Gastroesophageal sphincter (tissue), 4 donors: ENCODE data around the gene ASB2. TPM values are rescaled to one million over a fixed set of nuclear protein-coding genes. Genes with fewer than 3 reads are reported as not detected.

Source experiments
- ATAC-seq: fragments of 150-250 bp; one replicate; pipeline ENCODE4 v1.9.1; 2016; ENCODE audit warnings: mild to moderate bottlenecking, moderate library complexity
- H3K27ac ChIP-seq, 4 donors: fragments of 200-600 bp; sonication (generic) in 3 of 4; 1 replicate in 3 of 4; 2 replicates in 1 of 4; pipeline ENCODE4 v1.5.1; 2016 to 2019
- H3K27me3 ChIP-seq: fragments of 200-600 bp; sonication (generic); one replicate; pipeline ENCODE4 v1.5.1; 2019
- H3K36me3 ChIP-seq, 2 donors: fragments of 200-600 bp; sonication (generic); one replicate each; pipeline ENCODE4 v1.5.1; 2019; ENCODE audit warnings: control low read depth in 1 of 2
- H3K4me1 ChIP-seq, 3 donors: fragments of 200-600 bp; sonication (generic); 1 replicate in 2 of 3; 2 replicates in 1 of 3; pipeline ENCODE4 v1.5.1; 2016 to 2019; ENCODE audit warnings: control low read depth in 2 of 3
- H3K4me3 ChIP-seq, 2 donors: fragments of 200-600 bp; sonication (generic); one replicate each; pipeline ENCODE4 v1.5.1; 2019; ENCODE audit warnings: mild to moderate bottlenecking in 1 of 2, moderate library complexity in 1 of 2
- H3K9me3 ChIP-seq, 3 donors: fragments of 200-600 bp; sonication (generic); one replicate each; pipeline ENCODE4 v1.5.1; 2017 to 2019; ENCODE audit warnings: control low read depth in 2 of 3
- EP300 ChIP-seq: sonication (generic); formaldehyde crosslinking; IDR thresholded peaks from one replicate; pipeline ENCODE4 v1.6.1; 2017; ENCODE audit warnings: antibody characterized with exemption, mild to moderate bottlenecking
- POLR2A ChIP-seq, 2 donors: fragments of 450-650 bp; IDR thresholded peaks; one replicate each; pipeline ENCODE4 v1.6.1; 2017; ENCODE audit warnings: antibody characterized with exemption in 2 of 2, mild to moderate bottlenecking in 2 of 2, moderate library complexity in 1 of 2
- POLR2AphosphoS5 ChIP-seq: sonication (generic); formaldehyde crosslinking; IDR thresholded peaks from one replicate; pipeline ENCODE4 v1.6.1; 2017; ENCODE audit warnings: antibody characterized with exemption
- WGBS, 2 donors: methylation state at CpG; one replicate each; pipeline ENCODE4 v1.1.5; 2018; ENCODE audit warnings: low coverage in 1 of 2; 5-methylcytosine and 5-hydroxymethylcytosine counted together
- total RNA-seq, 4 donors: library from RNA; depleted of rRNA; stranded (reverse); fragments of >200 nt; gene quantifications; one replicate each; pipeline ENCODE4 v1.1.0, GENCODE V29; 2016
- TF ChIP-seq, protein P1 (sequence below), 4 experiments: fragments of 200-600 bp in 2 of 4; fragments of 450-650 bp in 2 of 4; sonication (generic) in 1 of 4; IDR thresholded peaks; one replicate each; pipeline ENCODE4 v1.5.1; 2017 to 2019; ENCODE audit warnings: antibody characterized with exemption in 4 of 4, mild to moderate bottlenecking in 2 of 4, moderate library complexity in 2 of 4

ASB2 gene
- total RNA-seq, 4 donors from 2014 or later, result 118 to 208 (median 120) TPM

DNA sequence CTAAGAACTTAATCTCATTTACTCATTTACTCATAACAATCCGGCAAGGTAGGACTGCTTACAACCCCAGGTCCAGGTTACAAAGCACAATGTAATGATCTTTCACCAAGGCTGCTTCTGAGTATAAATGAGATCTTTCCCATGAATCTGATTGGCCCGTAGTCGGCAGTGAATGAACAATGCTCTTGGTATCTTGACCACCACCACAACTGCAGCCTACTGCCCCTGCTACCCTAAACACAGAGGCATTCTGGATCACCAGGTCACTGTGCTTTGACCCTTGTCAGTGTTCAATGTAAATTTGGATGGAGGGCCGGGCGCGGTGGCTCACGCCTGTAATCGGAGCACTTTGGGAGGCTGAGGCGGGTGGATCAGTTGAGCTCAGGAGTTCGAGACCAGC lies 33.3 kb downstream of the ASB2 start:
- peaks cover 0 to 69% (median 9%) of the 10 kb centered on the region in 3 donors for H3K4me1 ChIP-seq
- H3K27me3 ChIP-seq, result peaks cover 9% of the 10 kb centered on the region
- no peak for TF ChIP-seq POLR2A (IDR thresholded peaks at IDR 0.05)
- TF ChIP-seq POLR2AphosphoS5, result no peak
- TF ChIP-seq EP300, result no peak
- TF ChIP-seq, protein P1, sequence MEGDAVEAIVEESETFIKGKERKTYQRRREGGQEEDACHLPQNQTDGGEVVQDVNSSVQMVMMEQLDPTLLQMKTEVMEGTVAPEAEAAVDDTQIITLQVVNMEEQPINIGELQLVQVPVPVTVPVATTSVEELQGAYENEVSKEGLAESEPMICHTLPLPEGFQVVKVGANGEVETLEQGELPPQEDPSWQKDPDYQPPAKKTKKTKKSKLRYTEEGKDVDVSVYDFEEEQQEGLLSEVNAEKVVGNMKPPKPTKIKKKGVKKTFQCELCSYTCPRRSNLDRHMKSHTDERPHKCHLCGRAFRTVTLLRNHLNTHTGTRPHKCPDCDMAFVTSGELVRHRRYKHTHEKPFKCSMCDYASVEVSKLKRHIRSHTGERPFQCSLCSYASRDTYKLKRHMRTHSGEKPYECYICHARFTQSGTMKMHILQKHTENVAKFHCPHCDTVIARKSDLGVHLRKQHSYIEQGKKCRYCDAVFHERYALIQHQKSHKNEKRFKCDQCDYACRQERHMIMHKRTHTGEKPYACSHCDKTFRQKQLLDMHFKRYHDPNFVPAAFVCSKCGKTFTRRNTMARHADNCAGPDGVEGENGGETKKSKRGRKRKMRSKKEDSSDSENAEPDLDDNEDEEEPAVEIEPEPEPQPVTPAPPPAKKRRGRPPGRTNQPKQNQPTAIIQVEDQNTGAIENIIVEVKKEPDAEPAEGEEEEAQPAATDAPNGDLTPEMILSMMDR (IDR thresholded peaks at IDR 0.05), result no peak
- no peak overlapping the region for H3K4me3 ChIP-seq
- H3K36me3 ChIP-seq, result peaks cover 0 to 70% of the 10 kb centered on the region in 2 donors
- H3K27ac ChIP-seq, result peak overlapping the region in 3 of 4 donors; percentile 75 to 92 (median 84)
- WGBS, 2 donors, result 58 to 81% methylated on average over 5 to 7 of the region's 10 CpGs
- H3K9me3 ChIP-seq, result no peaks in the 10 kb centered on the region
- ATAC-seq, result no peak

DNA sequence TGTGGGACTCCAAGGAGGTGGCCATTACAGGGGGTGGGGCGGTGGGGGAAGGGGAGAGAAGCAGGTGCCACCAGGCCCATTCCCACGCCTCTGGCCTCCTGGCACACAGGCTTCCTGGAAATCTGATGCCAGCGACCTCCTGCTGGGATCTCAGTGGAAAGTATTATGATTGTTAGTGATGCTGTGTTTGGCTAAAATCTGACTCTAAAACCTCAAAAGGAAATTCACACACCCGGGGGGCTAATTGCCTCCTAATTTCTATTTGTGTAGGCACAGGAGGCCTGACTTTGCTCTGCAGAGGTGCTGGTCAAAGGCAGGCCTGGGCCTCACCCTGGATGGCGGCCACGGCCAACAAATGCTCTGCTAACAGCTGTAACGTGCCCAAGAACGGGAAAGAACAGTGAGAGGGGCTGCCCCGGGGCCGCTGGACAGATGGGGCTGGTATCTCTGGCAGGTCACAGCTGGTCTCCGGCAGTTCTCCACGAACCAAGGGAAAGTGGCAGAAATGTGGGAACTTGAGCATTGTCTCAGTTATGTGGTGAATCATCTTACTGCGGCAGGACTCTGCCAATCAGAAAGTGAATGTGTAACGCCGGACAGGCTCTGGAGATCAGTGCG lies 35.0 kb downstream of the ASB2 start:
- TF ChIP-seq POLR2AphosphoS5 (peak; percentile 63), POLR2A (IDR thresholded peaks at IDR 0.05) (no peak)
- TF ChIP-seq, protein P1 (IDR thresholded peaks at IDR 0.05), result no peak
- Histone ChIP-seq H3K27me3 (peaks cover 9% of the 10 kb centered on the region), H3K27ac (peak overlapping the region; percentile 70 to 92 (median 80)), H3K9me3 (no peaks in the 10 kb centered on the region), H3K4me1 (peaks cover 0 to 75% (median 9%) of the 10 kb centered on the region in 3 donors), H3K4me3 (no peak overlapping the region), H3K36me3 (peaks cover 0 to 69% of the 10 kb centered on the region in 2 donors)
- whole genome bisulfite sequencing, 2 donors, result 26 to 49% methylated on average over 6 to 10 of the region's 16 CpGs
- ATAC-seq, result peak; percentile 40

DNA sequence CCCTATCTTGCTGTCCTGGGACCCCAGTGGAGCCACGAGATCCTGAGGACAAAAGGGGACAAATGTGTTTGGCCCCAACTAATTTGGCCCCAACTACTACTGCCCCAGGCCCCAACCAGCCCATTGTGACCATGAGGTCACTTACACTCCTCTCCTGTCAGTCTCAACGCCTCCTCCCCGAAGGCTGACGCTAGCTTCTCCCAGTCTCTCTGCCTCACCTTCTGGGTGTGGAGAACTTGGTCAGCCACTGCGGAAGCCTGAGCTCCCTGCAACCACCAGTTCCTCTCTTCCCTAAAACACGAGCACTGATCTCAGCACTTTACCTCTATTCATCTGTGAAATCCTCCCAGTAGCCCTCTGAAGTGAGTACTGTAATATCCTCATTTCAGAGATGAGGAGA lies 35.9 kb downstream of the ASB2 start:
- H3K36me3 ChIP-seq, result peaks cover 0 to 69% of the 10 kb centered on the region in 2 donors
- 60 to 100% methylated on average over 1 to 3 of the region's 6 CpGs for WGBS, 2 donors
- H3K9me3 ChIP-seq, result no peaks in the 10 kb centered on the region
- TF ChIP-seq POLR2AphosphoS5 (no peak), EP300 (no peak), POLR2A (IDR thresholded peaks at IDR 0.05) (no peak)
- TF ChIP-seq, protein P1 (IDR thresholded peaks at IDR 0.05), result no peak
- H3K4me1 ChIP-seq, result peaks cover 0 to 72% (median 9%) of the 10 kb centered on the region in 3 donors
- H3K27ac ChIP-seq, result peak overlapping the region; percentile 4 to 92 (median 80)
- no peak overlapping the region for H3K4me3 ChIP-seq
- peaks cover 9% of the 10 kb centered on the region for H3K27me3 ChIP-seq
- no peak for ATAC-seq

DNA sequence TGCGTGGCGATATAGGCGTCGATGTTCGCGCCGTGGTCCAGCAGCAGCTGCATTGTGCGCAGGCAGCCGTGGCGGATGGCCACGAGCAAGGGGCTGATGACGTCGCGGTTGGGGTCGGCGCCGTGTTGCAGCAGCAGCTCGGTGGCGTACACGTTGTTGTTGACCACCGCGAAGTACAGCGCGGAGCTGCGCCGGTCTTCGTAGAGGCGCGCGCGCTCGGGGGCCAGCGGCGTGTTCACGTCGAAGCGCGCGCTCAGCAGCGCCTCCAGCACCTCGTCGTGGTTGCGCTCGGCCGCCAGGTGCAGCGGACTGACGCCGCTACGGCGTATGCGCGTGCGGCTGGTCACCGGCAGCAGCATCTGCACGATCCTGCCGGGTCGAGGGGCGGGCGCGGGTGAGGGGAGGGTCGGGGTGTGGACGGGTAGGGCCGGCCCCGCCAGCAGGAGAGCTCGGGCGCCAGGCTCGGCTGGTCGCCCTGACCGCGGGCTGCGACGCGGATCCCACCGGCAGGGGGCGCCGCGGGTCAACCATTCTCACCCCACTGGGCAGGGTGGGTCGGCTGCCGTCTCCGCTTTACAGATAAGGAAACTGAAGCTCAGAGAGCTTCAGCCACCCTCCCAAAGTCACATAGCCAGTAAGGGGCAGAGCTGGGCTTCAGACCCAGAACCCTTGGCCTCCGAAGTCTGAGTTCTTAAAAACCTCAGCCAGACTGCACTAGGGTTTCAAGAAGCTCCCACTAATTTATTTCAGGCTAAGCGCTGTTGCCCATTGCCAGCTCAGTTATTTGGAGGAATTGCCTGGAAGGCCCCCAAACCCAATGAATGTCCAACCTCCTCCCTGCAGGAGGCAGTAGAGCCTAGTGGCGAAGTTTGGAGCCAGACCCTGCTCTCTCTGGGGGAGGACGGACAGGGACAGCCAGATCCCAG lies 36.8 kb downstream of the ASB2 start:
- Histone ChIP-seq H3K4me3 (peak overlapping the region in 1 of 2 donors; percentile 40), H3K9me3 (no peaks in the 10 kb centered on the region), H3K27ac (peak overlapping the region; percentile 4 to 92 (median 80)), H3K36me3 (peaks cover 0 to 69% of the 10 kb centered on the region in 2 donors), H3K4me1 (peaks cover 0 to 73% (median 9%) of the 10 kb centered on the region in 3 donors), H3K27me3 (peaks cover 9% of the 10 kb centered on the region)
- 20% methylated on average over 3 of the region's 84 CpGs; no CpG with 5 or more reads in 1 of the 2 donors for WGBS, 2 donors
- ATAC-seq, result peak; percentile 80
- TF ChIP-seq, protein P1 (IDR thresholded peaks at IDR 0.05), result peak in 3 of 4 experiments; percentile 84 to 92 (median 88)
- no peak for TF ChIP-seq POLR2A (IDR thresholded peaks at IDR 0.05)
- peak; percentile 22 for TF ChIP-seq POLR2AphosphoS5
